ENCODE measurements around the gene MTTP. TPM values are rescaled to one million over a fixed set of nuclear protein-coding genes. Genes with fewer than 3 reads are reported as not detected.

MTTP gene
- total and polyA plus RNA-seq, 4 donors: 0.04 to 0.57 (median 0.25) TPM

DNA sequence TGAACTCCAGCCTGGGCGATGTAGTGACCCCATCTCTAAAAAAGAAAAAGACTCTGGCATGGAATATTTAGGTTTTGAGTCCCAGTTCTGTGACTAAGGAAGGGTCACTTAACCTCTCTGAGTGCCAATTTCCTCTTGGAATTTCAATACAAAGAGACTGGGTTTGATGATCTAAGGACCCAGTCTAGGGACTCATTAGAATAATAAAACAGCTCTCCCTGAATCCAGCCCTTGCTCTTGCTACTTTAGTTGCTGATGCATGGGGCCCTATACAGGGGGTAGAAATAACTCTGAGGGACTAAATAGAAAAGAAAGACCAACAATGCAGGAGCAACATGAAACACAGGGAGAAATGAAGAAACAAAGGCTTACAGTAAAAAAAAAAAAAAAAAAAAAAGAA, 70.4 kb downstream of the MTTP start:
- H3K27ac ChIP-seq (ENCODE audit: low read depth in 1 of 2, low read length in 1 of 2): peak overlapping the region in 1 of 2 donors; percentile 6
- H3K9me3 ChIP-seq (ENCODE audit: control insufficient read depth in 4 of 4, insufficient read depth in 3 of 4, low read length in 3 of 4): peaks cover 0 to 3% (median 0%) of the 10 kb centered on the region in 4 donors
- WGBS, 2 donors: 96 to 100% methylated on average over 1 of the region's 1 CpG
- peaks cover 0 to 1% (median 0%) of the 10 kb centered on the region in 4 donors for H3K36me3 ChIP-seq (ENCODE audit: control insufficient read depth in 4 of 4, insufficient read depth in 4 of 4, low read length in 4 of 4)
- peaks cover 0 to 21% (median 8%) of the 10 kb centered on the region in 5 donors for H3K4me1 ChIP-seq (ENCODE audit: control insufficient read depth in 5 of 5, insufficient read depth in 5 of 5, low read length in 5 of 5)
- ATAC-seq (ENCODE audit: insufficient read depth, low FRiP score) (no peak), DNase-seq (no peak)
- H3K27me3 ChIP-seq (ENCODE audit: control insufficient read depth in 3 of 3, insufficient read depth in 3 of 3, low read length in 2 of 3): no peaks in the 10 kb centered on the region
- TF ChIP-seq, protein P1, sequence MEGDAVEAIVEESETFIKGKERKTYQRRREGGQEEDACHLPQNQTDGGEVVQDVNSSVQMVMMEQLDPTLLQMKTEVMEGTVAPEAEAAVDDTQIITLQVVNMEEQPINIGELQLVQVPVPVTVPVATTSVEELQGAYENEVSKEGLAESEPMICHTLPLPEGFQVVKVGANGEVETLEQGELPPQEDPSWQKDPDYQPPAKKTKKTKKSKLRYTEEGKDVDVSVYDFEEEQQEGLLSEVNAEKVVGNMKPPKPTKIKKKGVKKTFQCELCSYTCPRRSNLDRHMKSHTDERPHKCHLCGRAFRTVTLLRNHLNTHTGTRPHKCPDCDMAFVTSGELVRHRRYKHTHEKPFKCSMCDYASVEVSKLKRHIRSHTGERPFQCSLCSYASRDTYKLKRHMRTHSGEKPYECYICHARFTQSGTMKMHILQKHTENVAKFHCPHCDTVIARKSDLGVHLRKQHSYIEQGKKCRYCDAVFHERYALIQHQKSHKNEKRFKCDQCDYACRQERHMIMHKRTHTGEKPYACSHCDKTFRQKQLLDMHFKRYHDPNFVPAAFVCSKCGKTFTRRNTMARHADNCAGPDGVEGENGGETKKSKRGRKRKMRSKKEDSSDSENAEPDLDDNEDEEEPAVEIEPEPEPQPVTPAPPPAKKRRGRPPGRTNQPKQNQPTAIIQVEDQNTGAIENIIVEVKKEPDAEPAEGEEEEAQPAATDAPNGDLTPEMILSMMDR (IDR thresholded peaks at IDR 0.05; ENCODE audit: control extremely low read depth, extremely low read depth): no peak
- H3K4me3 ChIP-seq: no peak overlapping the region
- H3K9ac ChIP-seq (ENCODE audit: insufficient read depth in 1 of 2, low read length in 2 of 2): no peak overlapping the region

DNA sequence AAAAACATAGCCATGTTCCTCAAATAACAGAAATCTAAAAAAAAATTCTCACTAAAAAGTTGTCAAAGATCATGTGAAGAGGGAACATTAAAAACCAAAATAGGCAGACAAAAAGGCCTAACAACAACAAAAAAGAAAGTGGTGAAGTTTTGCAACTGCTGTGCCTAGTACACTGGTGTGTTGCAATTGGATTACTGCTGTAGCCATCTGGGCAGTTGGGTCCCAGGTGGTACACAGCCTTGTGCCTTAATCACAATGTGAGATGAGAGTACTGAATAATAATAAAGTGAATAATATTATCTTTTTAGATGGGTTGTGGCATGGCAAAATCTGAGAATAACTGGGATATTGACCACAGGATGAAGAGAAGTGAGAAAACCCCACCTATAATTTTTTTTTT, 71.0 kb downstream of the MTTP start:
- TF ChIP-seq, protein P1 (IDR thresholded peaks at IDR 0.05; ENCODE audit: control extremely low read depth, extremely low read depth): no peak

GRCh38 chr4:99647071-99647470, 72.4 kb downstream of the MTTP start:
- DNase-seq (no peak), ATAC-seq (ENCODE audit: insufficient read depth, low FRiP score) (no peak)
- TF ChIP-seq, protein P1 (IDR thresholded peaks at IDR 0.05; ENCODE audit: control extremely low read depth, extremely low read depth): no peak
- no peak overlapping the region for H3K27ac ChIP-seq (ENCODE audit: low read depth in 1 of 2, low read length in 1 of 2)
- no peaks in the 10 kb centered on the region for H3K36me3 ChIP-seq (ENCODE audit: control insufficient read depth in 4 of 4, insufficient read depth in 4 of 4, low read length in 4 of 4)
- no peak overlapping the region for H3K4me3 ChIP-seq
- peaks cover 0 to 3% (median 0%) of the 10 kb centered on the region in 4 donors for H3K9me3 ChIP-seq (ENCODE audit: control insufficient read depth in 4 of 4, insufficient read depth in 3 of 4, low read length in 3 of 4)
- H3K4me1 ChIP-seq (ENCODE audit: control insufficient read depth in 5 of 5, insufficient read depth in 5 of 5, low read length in 5 of 5): peaks cover 0 to 21% (median 8%) of the 10 kb centered on the region in 5 donors
- 87 to 90% methylated on average over 4 of the region's 4 CpGs for WGBS, 2 donors
- H3K27me3 ChIP-seq (ENCODE audit: control insufficient read depth in 3 of 3, insufficient read depth in 3 of 3, low read length in 2 of 3): no peaks in the 10 kb centered on the region
- no peak overlapping the region for H3K9ac ChIP-seq (ENCODE audit: insufficient read depth in 1 of 2, low read length in 2 of 2)

More for the DNA sequence above, 71.0 kb downstream of the MTTP start:
- Histone ChIP-seq H3K27me3 (ENCODE audit: control insufficient read depth in 3 of 3, insufficient read depth in 3 of 3, low read length in 2 of 3) (no peaks in the 10 kb centered on the region), H3K27ac (ENCODE audit: low read depth in 1 of 2, low read length in 1 of 2) (no peak overlapping the region), H3K4me3 (no peak overlapping the region), H3K9ac (ENCODE audit: insufficient read depth in 1 of 2, low read length in 2 of 2) (no peak overlapping the region), H3K9me3 (ENCODE audit: control insufficient read depth in 4 of 4, insufficient read depth in 3 of 4, low read length in 3 of 4) (peaks cover 0 to 3% (median 0%) of the 10 kb centered on the region in 4 donors), H3K36me3 (ENCODE audit: control insufficient read depth in 4 of 4, insufficient read depth in 4 of 4, low read length in 4 of 4) (no peaks in the 10 kb centered on the region), H3K4me1 (ENCODE audit: control insufficient read depth in 5 of 5, insufficient read depth in 5 of 5, low read length in 5 of 5) (peaks cover 0 to 21% (median 8%) of the 10 kb centered on the region in 5 donors)
- DNase-seq: no peak
- ATAC-seq (ENCODE audit: insufficient read depth, low FRiP score): no peak

- H3K36me3 ChIP-seq (ENCODE audit: control insufficient read depth in 4 of 4, insufficient read depth in 4 of 4, low read length in 4 of 4): no peaks in the 10 kb centered on the region
- peaks cover 0 to 14% (median 7%) of the 10 kb centered on the region in 5 donors for H3K4me1 ChIP-seq (ENCODE audit: control insufficient read depth in 5 of 5, insufficient read depth in 5 of 5, low read length in 5 of 5)
- H3K9me3 ChIP-seq (ENCODE audit: control insufficient read depth in 4 of 4, insufficient read depth in 3 of 4, low read length in 3 of 4): peaks cover 0 to 1% (median 0%) of the 10 kb centered on the region in 4 donors
- TF ChIP-seq, protein P1 (IDR thresholded peaks at IDR 0.05; ENCODE audit: control extremely low read depth, extremely low read depth): no peak
- no peak overlapping the region for H3K4me3 ChIP-seq
- H3K9ac ChIP-seq (ENCODE audit: insufficient read depth in 1 of 2, low read length in 2 of 2): no peak overlapping the region
- no peaks in the 10 kb centered on the region for H3K27me3 ChIP-seq (ENCODE audit: control insufficient read depth in 3 of 3, insufficient read depth in 3 of 3, low read length in 2 of 3)
- no peak for DNase-seq
- ATAC-seq (ENCODE audit: insufficient read depth, low FRiP score): no peak
- WGBS, 2 donors: 68 to 91% methylated on average over 1 of the region's 1 CpG
- H3K27ac ChIP-seq (ENCODE audit: low read depth in 1 of 2, low read length in 1 of 2): no peak overlapping the region
These were observed 73.7 kb downstream of the MTTP start for GRCh38 chr4:99648321-99648720.

All from lung (tissue), 12 donors.